GM23338 (cell line): Measurements from ENCODE around the gene CCDC50. TPM values are rescaled to one million over a fixed set of nuclear protein-coding genes. Genes with fewer than 3 reads are reported as not detected.

ENCODE experiments used
- ATAC-seq: fragments of 200-7000 bp; cut with Tn5 transposase; 3 replicates; pipeline ENCODE4 v1.9.1; 2020
- DNase-seq: peaks from one replicate; pipeline ENCODE4 v3.0.0-alpha.2; 2015; ENCODE audit warnings: low spot score
- H2AFZ ChIP-seq: fragments of 200-600 bp; sonication (generic); 2 replicates; pipeline ENCODE4 v1.8.0; 2016; ENCODE audit warnings: antibody characterized with exemption, mild to moderate bottlenecking, moderate library complexity
- H3F3A ChIP-seq: fragments of 200-600 bp; sonication (generic); replicated peaks from 2 replicates; pipeline ENCODE4 v1.8.0; 2017; ENCODE audit warnings: antibody characterized with exemption, mixed run types, low read depth
- H3K27ac ChIP-seq: fragments of 200-600 bp; sonication (generic); 2 replicates; pipeline ENCODE4 v1.6.1; 2016; ENCODE audit warnings: low read depth
- H3K27me3 ChIP-seq: fragments of 200-600 bp; sonication (generic); 2 replicates; pipeline ENCODE4 v1.8.0; 2016; ENCODE audit warnings: mild to moderate bottlenecking, mixed run types, moderate library complexity; ENCODE audit not compliant: insufficient read depth
- H3K36me3 ChIP-seq: fragments of 200-600 bp; sonication (generic); 2 replicates; pipeline ENCODE4 v1.8.0; 2016; ENCODE audit warnings: mild to moderate bottlenecking; ENCODE audit not compliant: insufficient read depth
- H3K4me1 ChIP-seq: fragments of 200-600 bp; sonication (generic); 2 replicates; pipeline ENCODE4 v1.8.0; 2016; ENCODE audit warnings: mild to moderate bottlenecking, moderate library complexity; ENCODE audit not compliant: insufficient read depth
- H3K4me2 ChIP-seq: fragments of 200-600 bp; sonication (generic); 2 replicates; pipeline ENCODE4 v1.7.1; 2017; ENCODE audit warnings: mixed run types
- H3K4me3 ChIP-seq: fragments of 200-600 bp; sonication (generic); 2 replicates; pipeline ENCODE4 v1.6.1; 2016; ENCODE audit warnings: mixed run types
- H3K79me2 ChIP-seq: fragments of 200-600 bp; sonication (generic); replicated peaks from 2 replicates; pipeline ENCODE4 v1.8.0; 2017; ENCODE audit warnings: mild to moderate bottlenecking; ENCODE audit not compliant: insufficient read depth
- H3K9me2 ChIP-seq: fragments of 200-600 bp; sonication (generic); 2 replicates; pipeline ENCODE4 v1.8.0; 2017; ENCODE audit not compliant: insufficient read depth
- H4K20me1 ChIP-seq: fragments of 200-600 bp; sonication (generic); replicated peaks from 2 replicates; pipeline ENCODE4 v1.8.0; 2017; ENCODE audit warnings: mild to moderate bottlenecking; ENCODE audit not compliant: insufficient read depth
- H3K27ac Mint-ChIP-seq: 2 replicates; pipeline ENCODE4 v1.8.0; 2020; ENCODE audit warnings: inconsistent platforms, mild to moderate bottlenecking, moderate library complexity, mixed read lengths
- H3K27me3 Mint-ChIP-seq: 3 replicates; pipeline ENCODE4 v1.8.0; 2022; ENCODE audit warnings: low read depth, mild to moderate bottlenecking, moderate library complexity, mixed read lengths, inconsistent platforms; ENCODE audit not compliant: insufficient read depth, poor library complexity
- H3K36me3 Mint-ChIP-seq: 3 replicates; pipeline ENCODE4 v1.8.0; 2021; ENCODE audit warnings: low read depth, mild to moderate bottlenecking, inconsistent platforms, moderate library complexity, mixed read lengths
- H3K4me1 Mint-ChIP-seq: 3 replicates; pipeline ENCODE4 v1.8.0; 2020; ENCODE audit warnings: mild to moderate bottlenecking, inconsistent platforms, mixed read lengths
- H3K4me3 Mint-ChIP-seq: 3 replicates; pipeline ENCODE4 v1.8.0; 2021; ENCODE audit warnings: moderate library complexity, mild to moderate bottlenecking, inconsistent platforms, mixed read lengths
- H3K9me3 Mint-ChIP-seq: 3 replicates; pipeline ENCODE4 v1.8.0; 2020; ENCODE audit warnings: moderate library complexity, mild to moderate bottlenecking, inconsistent platforms, mixed read lengths
- CREB1 ChIP-seq: fragments of 250-450 bp; sonication (Bioruptor Pico); IDR thresholded peaks from 2 replicates; pipeline ENCODE4 v1.5.0; 2020; ENCODE audit warnings: low read depth, mild to moderate bottlenecking, moderate library complexity
- CTCF ChIP-seq, 2 experiments: fragments of 200-600 bp in 1 of 2; sonication (generic) in 1 of 2; conservative IDR thresholded peaks; 2 replicates each; pipeline versions ENCODE4 v1.5.1 to v1.6.1; 2016 to 2017; ENCODE audit warnings: antibody characterized with exemption in 2 of 2, low read depth in 2 of 2, mild to moderate bottlenecking in 2 of 2, moderate library complexity in 1 of 2
- EZH2 ChIP-seq: fragments of 200-600 bp; sonication (generic); IDR thresholded peaks from one replicate; pipeline ENCODE4 v1.8.0; 2017; ENCODE audit warnings: antibody characterized with exemption, mild to moderate bottlenecking, low read depth; ENCODE audit not compliant: unreplicated experiment
- EZH2phosphoT487 ChIP-seq: fragments of 200-600 bp; sonication (generic); IDR thresholded peaks from one replicate; pipeline ENCODE4 v1.8.1; 2018; ENCODE audit warnings: antibody characterized with exemption; ENCODE audit not compliant: unreplicated experiment
- JUNB ChIP-seq: IDR thresholded peaks from one replicate; pipeline ENCODE4 v1.6.1; 2016; ENCODE audit warnings: antibody characterized with exemption; ENCODE audit not compliant: unreplicated experiment
- NANOG ChIP-seq: IDR thresholded peaks from 2 replicates; pipeline ENCODE4 v1.6.1; 2016; ENCODE audit warnings: antibody characterized with exemption, borderline replicate concordance
- POLR2AphosphoS5 ChIP-seq: IDR thresholded peaks from 2 replicates; pipeline ENCODE4 v1.6.1; 2016; ENCODE audit warnings: antibody characterized with exemption, low read depth
- STAT1 ChIP-seq: IDR thresholded peaks from one replicate; pipeline ENCODE4 v1.6.1; 2016; ENCODE audit warnings: antibody characterized with exemption; ENCODE audit not compliant: unreplicated experiment
- ZNF331 ChIP-seq: fragments of 250-450 bp; sonication (Bioruptor Pico); IDR thresholded peaks from 2 replicates; pipeline ENCODE4 v1.5.0; 2020; ENCODE audit warnings: low read depth, mild to moderate bottlenecking, moderate library complexity
- polyA plus RNA-seq: library from polyadenylated mRNA; unstranded; fragments of >200 nt; fragmentation: Nextera tagmentation; extraction: Ambion mirVana; gene quantifications from 2 replicates; pipeline ENCODE4 v1.2.1, GENCODE V29; 2016
- total RNA-seq: library from RNA; depleted of rRNA; stranded (reverse); fragments of >200 nt; shearing (Covaris generic); gene quantifications from 2 replicates; pipeline ENCODE4 v1.2.3, GENCODE V29; 2014
- TF ChIP-seq, protein P1 (sequence below): IDR thresholded peaks from one replicate; pipeline ENCODE4 v1.6.1; 2018; ENCODE audit warnings: antibody characterized with exemption; ENCODE audit not compliant: unreplicated experiment
- TF ChIP-seq, protein P2 (sequence below): fragments of 250-450 bp; sonication (Bioruptor Pico); IDR thresholded peaks from 2 replicates; pipeline ENCODE4 v1.5.0; 2020; ENCODE audit warnings: mild to moderate bottlenecking, moderate library complexity

CCDC50 gene
- total and polyA plus RNA-seq, 2 experiments from 2014 or later = 22.4 to 25.4 TPM

GRCh38 chr3:191381303-191381702 lies 52.1 kb downstream of the CCDC50 start (continued):
- TF ChIP-seq CTCF (conservative IDR thresholded peaks at IDR 0.05; ENCODE audit: low read depth in 2 of 2) (no peak), CREB1 (CRISPR knock-in tag) (no peak), JUNB (no peak), ZNF331 (CRISPR knock-in tag) (no peak), EZH2 (no peak), EZH2phosphoT487 (no peak)
- TF ChIP-seq, protein P1, sequence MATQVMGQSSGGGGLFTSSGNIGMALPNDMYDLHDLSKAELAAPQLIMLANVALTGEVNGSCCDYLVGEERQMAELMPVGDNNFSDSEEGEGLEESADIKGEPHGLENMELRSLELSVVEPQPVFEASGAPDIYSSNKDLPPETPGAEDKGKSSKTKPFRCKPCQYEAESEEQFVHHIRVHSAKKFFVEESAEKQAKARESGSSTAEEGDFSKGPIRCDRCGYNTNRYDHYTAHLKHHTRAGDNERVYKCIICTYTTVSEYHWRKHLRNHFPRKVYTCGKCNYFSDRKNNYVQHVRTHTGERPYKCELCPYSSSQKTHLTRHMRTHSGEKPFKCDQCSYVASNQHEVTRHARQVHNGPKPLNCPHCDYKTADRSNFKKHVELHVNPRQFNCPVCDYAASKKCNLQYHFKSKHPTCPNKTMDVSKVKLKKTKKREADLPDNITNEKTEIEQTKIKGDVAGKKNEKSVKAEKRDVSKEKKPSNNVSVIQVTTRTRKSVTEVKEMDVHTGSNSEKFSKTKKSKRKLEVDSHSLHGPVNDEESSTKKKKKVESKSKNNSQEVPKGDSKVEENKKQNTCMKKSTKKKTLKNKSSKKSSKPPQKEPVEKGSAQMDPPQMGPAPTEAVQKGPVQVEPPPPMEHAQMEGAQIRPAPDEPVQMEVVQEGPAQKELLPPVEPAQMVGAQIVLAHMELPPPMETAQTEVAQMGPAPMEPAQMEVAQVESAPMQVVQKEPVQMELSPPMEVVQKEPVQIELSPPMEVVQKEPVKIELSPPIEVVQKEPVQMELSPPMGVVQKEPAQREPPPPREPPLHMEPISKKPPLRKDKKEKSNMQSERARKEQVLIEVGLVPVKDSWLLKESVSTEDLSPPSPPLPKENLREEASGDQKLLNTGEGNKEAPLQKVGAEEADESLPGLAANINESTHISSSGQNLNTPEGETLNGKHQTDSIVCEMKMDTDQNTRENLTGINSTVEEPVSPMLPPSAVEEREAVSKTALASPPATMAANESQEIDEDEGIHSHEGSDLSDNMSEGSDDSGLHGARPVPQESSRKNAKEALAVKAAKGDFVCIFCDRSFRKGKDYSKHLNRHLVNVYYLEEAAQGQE = no peak

GRCh38 chr3:191382661-191383060 lies 53.5 kb downstream of the CCDC50 start:
- peak overlapping the region; percentile 46 for H3K4me2 ChIP-seq
- no peaks in the 10 kb centered on the region for H3K27me3 ChIP-seq
- H3K36me3 ChIP-seq = no peaks in the 10 kb centered on the region; the same call in 1 of the 2 replicates
- H4K20me1 ChIP-seq = no peaks in the 10 kb centered on the region
- H2AFZ ChIP-seq = no peak overlapping the region
- Mint-ChIP-seq H3K9me3 (no peaks in the 10 kb centered on the region), H3K36me3 (peaks cover 16% of the 10 kb centered on the region; the same call in 2 of the 3 replicates), H3K27ac (peak overlapping the region; percentile 50), H3K4me3 (0 out of 3 replicates have a peak overlapping the region, but pooled peaks have one; percentile 1), H3K4me1 (peaks cover 28% of the 10 kb centered on the region), H3K27me3 (peaks cover 3% of the 10 kb centered on the region)
- H3K79me2 ChIP-seq = no peaks in the 10 kb centered on the region
- ATAC-seq (no peak), DNase-seq (peak; percentile 14)
- no peaks in the 10 kb centered on the region for H3K9me2 ChIP-seq
- peaks cover 27% of the 10 kb centered on the region for H3K4me1 ChIP-seq
- H3K4me3 ChIP-seq = no peak overlapping the region
- H3F3A ChIP-seq = no peaks in the 10 kb centered on the region
- peak overlapping the region; percentile 4; the same call in 1 of the 2 replicates for H3K27ac ChIP-seq
- TF ChIP-seq, protein P2, sequence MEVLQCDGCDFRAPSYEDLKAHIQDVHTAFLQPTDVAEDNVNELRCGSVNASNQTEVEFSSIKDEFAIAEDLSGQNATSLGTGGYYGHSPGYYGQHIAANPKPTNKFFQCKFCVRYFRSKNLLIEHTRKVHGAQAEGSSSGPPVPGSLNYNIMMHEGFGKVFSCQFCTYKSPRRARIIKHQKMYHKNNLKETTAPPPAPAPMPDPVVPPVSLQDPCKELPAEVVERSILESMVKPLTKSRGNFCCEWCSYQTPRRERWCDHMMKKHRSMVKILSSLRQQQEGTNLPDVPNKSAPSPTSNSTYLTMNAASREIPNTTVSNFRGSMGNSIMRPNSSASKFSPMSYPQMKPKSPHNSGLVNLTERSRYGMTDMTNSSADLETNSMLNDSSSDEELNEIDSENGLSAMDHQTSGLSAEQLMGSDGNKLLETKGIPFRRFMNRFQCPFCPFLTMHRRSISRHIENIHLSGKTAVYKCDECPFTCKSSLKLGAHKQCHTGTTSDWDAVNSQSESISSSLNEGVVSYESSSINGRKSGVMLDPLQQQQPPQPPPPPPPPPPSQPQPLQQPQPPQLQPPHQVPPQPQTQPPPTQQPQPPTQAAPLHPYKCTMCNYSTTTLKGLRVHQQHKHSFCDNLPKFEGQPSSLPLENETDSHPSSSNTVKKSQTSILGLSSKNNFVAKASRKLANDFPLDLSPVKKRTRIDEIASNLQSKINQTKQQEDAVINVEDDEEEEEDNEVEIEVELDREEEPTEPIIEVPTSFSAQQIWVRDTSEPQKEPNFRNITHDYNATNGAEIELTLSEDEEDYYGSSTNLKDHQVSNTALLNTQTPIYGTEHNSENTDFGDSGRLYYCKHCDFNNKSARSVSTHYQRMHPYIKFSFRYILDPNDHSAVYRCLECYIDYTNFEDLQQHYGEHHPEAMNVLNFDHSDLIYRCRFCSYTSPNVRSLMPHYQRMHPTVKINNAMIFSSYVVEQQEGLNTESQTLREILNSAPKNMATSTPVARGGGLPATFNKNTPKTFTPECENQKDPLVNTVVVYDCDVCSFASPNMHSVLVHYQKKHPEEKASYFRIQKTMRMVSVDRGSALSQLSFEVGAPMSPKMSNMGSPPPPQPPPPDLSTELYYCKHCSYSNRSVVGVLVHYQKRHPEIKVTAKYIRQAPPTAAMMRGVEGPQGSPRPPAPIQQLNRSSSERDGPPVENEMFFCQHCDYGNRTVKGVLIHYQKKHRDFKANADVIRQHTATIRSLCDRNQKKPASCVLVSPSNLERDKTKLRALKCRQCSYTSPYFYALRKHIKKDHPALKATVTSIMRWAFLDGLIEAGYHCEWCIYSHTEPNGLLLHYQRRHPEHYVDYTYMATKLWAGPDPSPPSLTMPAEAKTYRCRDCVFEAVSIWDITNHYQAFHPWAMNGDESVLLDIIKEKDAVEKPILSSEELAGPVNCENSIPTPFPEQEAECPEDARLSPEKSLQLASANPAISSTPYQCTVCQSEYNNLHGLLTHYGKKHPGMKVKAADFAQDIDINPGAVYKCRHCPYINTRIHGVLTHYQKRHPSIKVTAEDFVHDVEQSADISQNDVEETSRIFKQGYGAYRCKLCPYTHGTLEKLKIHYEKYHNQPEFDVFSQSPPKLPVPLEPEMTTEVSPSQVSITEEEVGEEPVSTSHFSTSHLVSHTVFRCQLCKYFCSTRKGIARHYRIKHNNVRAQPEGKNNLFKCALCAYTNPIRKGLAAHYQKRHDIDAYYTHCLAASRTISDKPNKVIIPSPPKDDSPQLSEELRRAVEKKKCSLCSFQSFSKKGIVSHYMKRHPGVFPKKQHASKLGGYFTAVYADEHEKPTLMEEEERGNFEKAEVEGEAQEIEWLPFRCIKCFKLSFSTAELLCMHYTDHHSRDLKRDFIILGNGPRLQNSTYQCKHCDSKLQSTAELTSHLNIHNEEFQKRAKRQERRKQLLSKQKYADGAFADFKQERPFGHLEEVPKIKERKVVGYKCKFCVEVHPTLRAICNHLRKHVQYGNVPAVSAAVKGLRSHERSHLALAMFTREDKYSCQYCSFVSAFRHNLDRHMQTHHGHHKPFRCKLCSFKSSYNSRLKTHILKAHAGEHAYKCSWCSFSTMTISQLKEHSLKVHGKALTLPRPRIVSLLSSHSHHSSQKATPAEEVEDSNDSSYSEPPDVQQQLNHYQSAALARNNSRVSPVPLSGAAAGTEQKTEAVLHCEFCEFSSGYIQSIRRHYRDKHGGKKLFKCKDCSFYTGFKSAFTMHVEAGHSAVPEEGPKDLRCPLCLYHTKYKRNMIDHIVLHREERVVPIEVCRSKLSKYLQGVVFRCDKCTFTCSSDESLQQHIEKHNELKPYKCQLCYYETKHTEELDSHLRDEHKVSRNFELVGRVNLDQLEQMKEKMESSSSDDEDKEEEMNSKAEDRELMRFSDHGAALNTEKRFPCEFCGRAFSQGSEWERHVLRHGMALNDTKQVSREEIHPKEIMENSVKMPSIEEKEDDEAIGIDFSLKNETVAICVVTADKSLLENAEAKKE (CRISPR knock-in tag) = no peak
- no peak for TF ChIP-seq STAT1
- no peak for TF ChIP-seq ZNF331 (CRISPR knock-in tag)
- TF ChIP-seq NANOG = no peak
- no peak for TF ChIP-seq EZH2phosphoT487
- TF ChIP-seq POLR2AphosphoS5 = no peak
- TF ChIP-seq CTCF (conservative IDR thresholded peaks at IDR 0.05; ENCODE audit: low read depth in 2 of 2) = no peak
